IMR-90 (cell line): Measurements from ENCODE around the gene CTDP1. TPM values are rescaled to one million over a fixed set of nuclear protein-coding genes. Genes with fewer than 3 reads are reported as not detected.

Experiments used
- ATAC-seq: fragments of 200-7000 bp; cut with Tn5 transposase; 2 replicates; pipeline ENCODE4 v1.9.1; 2020; ENCODE audit warnings: low read depth, mild to moderate bottlenecking, moderate library complexity
- BruUV-seq: library from RNA; stranded (reverse); fragments of 400-500 nt; replicated peaks from 2 replicates; lab custom pipeline; 2021; lab: Mats Ljungman, UMichigan
- CTCF ChIA-PET: fragments of 300-600 bp; formaldehyde crosslinking; extraction: SDS; loops from one replicate; lab custom pipeline; 2021; ENCODE audit warnings: antibody characterized with exemption; lab: Yijun Ruan, JAX
- POLR2A ChIA-PET: fragments of 300-600 bp; sonication (Branson Sonifier 250); formaldehyde crosslinking; loops from one replicate; lab custom pipeline; 2022; ENCODE audit warnings: antibody characterized with exemption; ENCODE audit not compliant: unreplicated experiment; lab: Charles Lee
- DNase-seq: peaks from one replicate; pipeline ENCODE4 v3.0.0; 2013
- H2AFZ ChIP-seq: replicated peaks from 2 replicates; pipeline ENCODE3; 2013; ENCODE audit warnings: low read length, mild to moderate bottlenecking; ENCODE audit not compliant: poor library complexity
- H2AK5ac ChIP-seq: 2 replicates; pipeline ENCODE4 v1.6.1; 2013; ENCODE audit warnings: low read depth, low read length, inconsistent platforms
- H2AK9ac ChIP-seq: replicated peaks from 2 replicates; pipeline ENCODE3; 2013; ENCODE audit warnings: mild to moderate bottlenecking, low read depth, low read length, moderate library complexity; ENCODE audit not compliant: poor library complexity
- H2BK120ac ChIP-seq: 2 replicates; pipeline ENCODE4 v1.6.1; 2013; ENCODE audit warnings: low read depth, low read length, inconsistent platforms
- H2BK15ac ChIP-seq: 3 replicates; pipeline ENCODE4 v1.6.1; 2013; ENCODE audit warnings: low read depth, low read length, inconsistent platforms
- H2BK20ac ChIP-seq: 2 replicates; pipeline ENCODE4 v1.6.1; 2013; ENCODE audit warnings: low read depth, mild to moderate bottlenecking, inconsistent platforms, low read length, moderate library complexity
- H2BK5ac ChIP-seq: 2 replicates; pipeline ENCODE4 v1.6.1; 2013; ENCODE audit warnings: mild to moderate bottlenecking, low read depth, low read length, inconsistent platforms; ENCODE audit not compliant: poor library complexity, severe bottlenecking
- H3K14ac ChIP-seq: replicated peaks from 2 replicates; pipeline ENCODE4 v1.6.1; 2013; ENCODE audit warnings: low read depth, low read length, inconsistent platforms
- H3K18ac ChIP-seq: 2 replicates; pipeline ENCODE4 v1.6.1; 2013; ENCODE audit warnings: low read depth, low read length, control low read depth
- H3K23ac ChIP-seq: 2 replicates; pipeline ENCODE4 v1.6.1; 2013; ENCODE audit warnings: low read depth, low read length, inconsistent platforms
- H3K27ac ChIP-seq: 2 replicates; pipeline ENCODE4 v1.5.1; 2013; ENCODE audit warnings: mild to moderate bottlenecking, control low read depth, low read length; ENCODE audit not compliant: insufficient read depth
- H3K27me3 ChIP-seq: 2 replicates; pipeline ENCODE4 v1.6.1; 2013; ENCODE audit warnings: low read length; ENCODE audit not compliant: control insufficient read depth, insufficient read depth
- H3K36me3 ChIP-seq: 2 replicates; pipeline ENCODE4 v1.6.1; 2013; ENCODE audit warnings: low read length, mixed read lengths; ENCODE audit not compliant: control insufficient read depth, insufficient read depth
- H3K4ac ChIP-seq: 2 replicates; pipeline ENCODE4 v1.6.1; 2013; ENCODE audit warnings: low read depth, low read length, inconsistent platforms
- H3K4me1 ChIP-seq: 2 replicates; pipeline ENCODE4 v1.6.1; 2013; ENCODE audit warnings: low read length, mixed read lengths; ENCODE audit not compliant: control insufficient read depth, insufficient read depth
- H3K4me2 ChIP-seq: 2 replicates; pipeline ENCODE4 v1.6.1; 2013; ENCODE audit warnings: low read depth, mild to moderate bottlenecking, control low read depth, low read length, moderate library complexity
- H3K4me3 ChIP-seq: 2 replicates; pipeline ENCODE4 v1.5.1; 2013; ENCODE audit warnings: low read depth, mild to moderate bottlenecking, control low read depth, low read length, moderate library complexity; ENCODE audit not compliant: insufficient read depth
- H3K56ac ChIP-seq: 2 replicates; pipeline ENCODE4 v1.6.1; 2013; ENCODE audit warnings: low read length, inconsistent platforms; ENCODE audit not compliant: insufficient read depth; ENCODE audit errors: extremely low read depth
- H3K79me1 ChIP-seq, 2 experiments: 2 replicates each; pipeline ENCODE4 v1.6.1; 2013; ENCODE audit warnings: low read length in 2 of 2, inconsistent platforms in 1 of 2, low read depth in 1 of 2
- H3K9ac ChIP-seq: 2 replicates; pipeline ENCODE4 v1.6.1; 2013; ENCODE audit warnings: low read depth, low read length, control low read depth
- H3K9me1 ChIP-seq: 2 replicates; pipeline ENCODE4 v1.6.1; 2013; ENCODE audit warnings: low read length, inconsistent platforms; ENCODE audit not compliant: insufficient read depth
- H3K9me3 ChIP-seq: 2 replicates; pipeline ENCODE4 v1.6.1; 2013; ENCODE audit warnings: low read length; ENCODE audit not compliant: control insufficient read depth, insufficient read depth
- H4K20me1 ChIP-seq: 2 replicates; pipeline ENCODE4 v1.6.1; 2013; ENCODE audit warnings: low read length, inconsistent platforms; ENCODE audit not compliant: insufficient read depth
- H4K5ac ChIP-seq: 2 replicates; pipeline ENCODE4 v1.6.1; 2013; ENCODE audit warnings: mild to moderate bottlenecking, low read depth, low read length, control low read depth
- H4K8ac ChIP-seq, 2 experiments: 2 replicates each; pipeline ENCODE4 v1.6.1; 2013; ENCODE audit warnings: low read depth in 2 of 2, low read length in 2 of 2, control low read depth in 1 of 2, inconsistent platforms in 1 of 2
- H4K91ac ChIP-seq: 2 replicates; pipeline ENCODE4 v1.6.1; 2013; ENCODE audit warnings: low read depth, low read length, inconsistent platforms; ENCODE audit not compliant: insufficient read depth
- BHLHE40 ChIP-seq: fragments of 150-350 bp; IDR thresholded peaks from 2 replicates; pipeline ENCODE4 v1.6.1; 2016; ENCODE audit warnings: mild to moderate bottlenecking, low read depth, low read length
- CEBPB ChIP-seq: IDR thresholded peaks from 2 replicates; pipeline ENCODE4 v1.6.1; 2012; ENCODE audit warnings: low read depth, low read length, improper control_type of control experiment
- CHD1 ChIP-seq: IDR thresholded peaks from 2 replicates; pipeline ENCODE4 v1.6.1; 2012; ENCODE audit warnings: low read depth, low read length, improper control_type of control experiment
- FOS ChIP-seq: fragments of 150-350 bp; IDR thresholded peaks from 2 replicates; pipeline ENCODE4 v1.6.1; 2016; ENCODE audit warnings: low read depth, low read length
- MAFK ChIP-seq: IDR thresholded peaks from 2 replicates; pipeline ENCODE4 v1.6.1; 2012; ENCODE audit warnings: low read depth, low read length, improper control_type of control experiment
- MAZ ChIP-seq: IDR thresholded peaks from 2 replicates; pipeline ENCODE4 v1.6.1; 2012; ENCODE audit warnings: low read depth, mild to moderate bottlenecking, low read length, improper control_type of control experiment, moderate library complexity, borderline replicate concordance
- MXI1 ChIP-seq: IDR thresholded peaks from 2 replicates; pipeline ENCODE4 v1.6.1; 2012; ENCODE audit warnings: low read depth, mild to moderate bottlenecking, low read length, moderate library complexity, borderline replicate concordance
- NFE2L2 ChIP-seq: fragments of 150-350 bp; IDR thresholded peaks from 2 replicates; pipeline ENCODE4 v1.6.1; 2016; ENCODE audit warnings: low read depth, mild to moderate bottlenecking, low read length
- POLR2A ChIP-seq: IDR thresholded peaks from 2 replicates; pipeline ENCODE4 v1.6.1; 2012; ENCODE audit warnings: mild to moderate bottlenecking, low read depth, low read length
- RAD21 ChIP-seq: IDR thresholded peaks from 2 replicates; pipeline ENCODE4 v1.6.1; 2012; ENCODE audit warnings: low read length, improper control_type of control experiment
- RCOR1 ChIP-seq: IDR thresholded peaks from 2 replicates; pipeline ENCODE4 v1.6.1; 2012; ENCODE audit warnings: mild to moderate bottlenecking, low read length, improper control_type of control experiment; ENCODE audit not compliant: insufficient replicate concordance
- RFX5 ChIP-seq: IDR thresholded peaks from 2 replicates; pipeline ENCODE4 v1.8.0; 2012; ENCODE audit warnings: low read depth, mild to moderate bottlenecking, low read length, moderate library complexity
- SMC3 ChIP-seq: fragments of 150-350 bp; IDR thresholded peaks from 2 replicates; pipeline ENCODE4 v1.6.1; 2016; ENCODE audit warnings: low read depth, mild to moderate bottlenecking, antibody characterized with exemption, low read length, moderate library complexity
- WGBS, 2 experiments: methylation state at CpG; one replicate each; pipeline versions ENCODE4 v1.1.5 to v1.1.7; 2013; ENCODE audit warnings: missing lambda C conversion rate in 2 of 2; ENCODE audit not compliant: insufficient read length in 1 of 2; ENCODE audit errors: extremely low coverage in 2 of 2; 5-methylcytosine and 5-hydroxymethylcytosine counted together
- dilution Hi-C: fragments of 300-500 bp; cut with HindIII; formaldehyde crosslinking; loops from one replicate; pipeline ENCODE4 v1.14.3; 2018; ENCODE audit warnings: low sequenced_read_pairs; ENCODE audit not compliant: unreplicated experiment
- in situ Hi-C: fragments of 300-500 bp; cut with MboI; formaldehyde crosslinking; loops from 3 replicates; pipeline ENCODE4 v1.14.3; 2019; ENCODE audit warnings: low sequenced_read_pairs, inconsistent platforms, mixed read lengths
- intact Hi-C: fragments of 100-400 bp; cut with micrococcal nuclease; formaldehyde crosslinking; loops from 2 replicates; pipeline ENCODE4 v1.10.0; 2022
- polyA plus RNA-seq, 3 experiments: library from polyadenylated mRNA; depleted of rRNA; stranded (reverse); fragments of >200 nt; gene quantifications; 2 replicates each; pipeline ENCODE4 v1.2.3, GENCODE V29; 2012; ENCODE audit warnings: low replicate concordance in 1 of 3
- total RNA-seq: library from RNA; depleted of rRNA; stranded (reverse); fragments of >200 nt; gene quantifications from 2 replicates; pipeline ENCODE4 v1.2.3, GENCODE V29; 2012
- TF ChIP-seq, protein P1 (sequence below): fragments of 150-350 bp; IDR thresholded peaks from 2 replicates; pipeline ENCODE4 v1.6.1; 2016; ENCODE audit warnings: low read depth, mild to moderate bottlenecking, low read length, moderate library complexity, borderline replicate concordance
- TF ChIP-seq, protein P2 (sequence below): conservative IDR thresholded peaks from 2 replicates; pipeline ENCODE4 v1.5.1; 2012; ENCODE audit warnings: mild to moderate bottlenecking, low read depth, low read length, improper control_type of control experiment
- TF ChIP-seq, protein P3 (sequence below): fragments of 150-350 bp; IDR thresholded peaks from 2 replicates; pipeline ENCODE4 v1.6.1; 2017; ENCODE audit warnings: mild to moderate bottlenecking, antibody characterized with exemption, low read length, low read depth

CTDP1 gene
- total and polyA plus RNA-seq, 2 of the 4 experiments (the other 2 are of a cell fraction): 13.4 to 17.6 TPM

DNA sequence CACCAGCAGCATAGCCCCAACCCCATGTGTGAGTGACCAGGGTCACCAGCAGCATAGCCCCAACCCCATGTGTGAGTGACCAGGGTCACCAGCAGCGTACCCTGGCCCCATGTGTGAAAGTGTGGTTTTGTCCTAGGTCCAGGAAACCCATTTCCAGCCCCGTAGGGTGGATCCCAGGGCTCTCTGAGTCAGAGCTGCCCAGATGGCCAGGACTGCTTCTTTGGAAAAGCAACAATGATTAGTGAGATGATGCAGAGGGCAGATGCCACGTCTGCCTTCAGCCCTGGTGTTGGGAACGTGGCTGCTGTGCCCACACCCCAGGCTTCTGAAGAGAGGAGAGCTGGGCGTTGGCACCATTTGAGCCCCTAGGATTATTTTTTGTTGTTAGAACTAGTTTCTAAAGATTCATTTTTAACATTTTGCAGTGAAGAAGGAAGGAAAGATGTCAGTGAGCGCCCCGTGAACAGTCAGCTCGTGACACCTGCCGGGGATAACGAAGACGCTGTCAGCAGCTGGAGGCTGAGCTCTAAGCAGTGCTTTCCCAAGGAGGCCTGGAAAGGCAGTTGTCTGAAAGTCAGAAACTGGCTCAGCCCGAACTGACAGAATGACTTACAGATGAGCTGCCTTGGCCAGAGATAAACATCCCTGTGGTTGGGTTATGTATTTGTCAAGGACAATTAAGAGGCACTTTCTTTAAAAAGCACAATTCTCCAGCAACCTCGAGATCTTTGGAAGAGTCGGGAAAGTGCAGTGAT is 86.1 kb downstream of the CTDP1 start:
- TF ChIP-seq NFE2L2 (no peak), POLR2A (no peak), CEBPB (no peak), MXI1 (no peak), FOS (no peak), RFX5 (no peak), MAZ (no peak), RAD21 (no peak), MAFK (no peak), SMC3 (no peak), CHD1 (no peak), RCOR1 (no peak), BHLHE40 (no peak)
- TF ChIP-seq, protein P1, sequence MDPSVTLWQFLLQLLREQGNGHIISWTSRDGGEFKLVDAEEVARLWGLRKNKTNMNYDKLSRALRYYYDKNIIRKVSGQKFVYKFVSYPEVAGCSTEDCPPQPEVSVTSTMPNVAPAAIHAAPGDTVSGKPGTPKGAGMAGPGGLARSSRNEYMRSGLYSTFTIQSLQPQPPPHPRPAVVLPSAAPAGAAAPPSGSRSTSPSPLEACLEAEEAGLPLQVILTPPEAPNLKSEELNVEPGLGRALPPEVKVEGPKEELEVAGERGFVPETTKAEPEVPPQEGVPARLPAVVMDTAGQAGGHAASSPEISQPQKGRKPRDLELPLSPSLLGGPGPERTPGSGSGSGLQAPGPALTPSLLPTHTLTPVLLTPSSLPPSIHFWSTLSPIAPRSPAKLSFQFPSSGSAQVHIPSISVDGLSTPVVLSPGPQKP: no peak
- TF ChIP-seq, protein P2, sequence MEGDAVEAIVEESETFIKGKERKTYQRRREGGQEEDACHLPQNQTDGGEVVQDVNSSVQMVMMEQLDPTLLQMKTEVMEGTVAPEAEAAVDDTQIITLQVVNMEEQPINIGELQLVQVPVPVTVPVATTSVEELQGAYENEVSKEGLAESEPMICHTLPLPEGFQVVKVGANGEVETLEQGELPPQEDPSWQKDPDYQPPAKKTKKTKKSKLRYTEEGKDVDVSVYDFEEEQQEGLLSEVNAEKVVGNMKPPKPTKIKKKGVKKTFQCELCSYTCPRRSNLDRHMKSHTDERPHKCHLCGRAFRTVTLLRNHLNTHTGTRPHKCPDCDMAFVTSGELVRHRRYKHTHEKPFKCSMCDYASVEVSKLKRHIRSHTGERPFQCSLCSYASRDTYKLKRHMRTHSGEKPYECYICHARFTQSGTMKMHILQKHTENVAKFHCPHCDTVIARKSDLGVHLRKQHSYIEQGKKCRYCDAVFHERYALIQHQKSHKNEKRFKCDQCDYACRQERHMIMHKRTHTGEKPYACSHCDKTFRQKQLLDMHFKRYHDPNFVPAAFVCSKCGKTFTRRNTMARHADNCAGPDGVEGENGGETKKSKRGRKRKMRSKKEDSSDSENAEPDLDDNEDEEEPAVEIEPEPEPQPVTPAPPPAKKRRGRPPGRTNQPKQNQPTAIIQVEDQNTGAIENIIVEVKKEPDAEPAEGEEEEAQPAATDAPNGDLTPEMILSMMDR: no peak
- TF ChIP-seq, protein P3, sequence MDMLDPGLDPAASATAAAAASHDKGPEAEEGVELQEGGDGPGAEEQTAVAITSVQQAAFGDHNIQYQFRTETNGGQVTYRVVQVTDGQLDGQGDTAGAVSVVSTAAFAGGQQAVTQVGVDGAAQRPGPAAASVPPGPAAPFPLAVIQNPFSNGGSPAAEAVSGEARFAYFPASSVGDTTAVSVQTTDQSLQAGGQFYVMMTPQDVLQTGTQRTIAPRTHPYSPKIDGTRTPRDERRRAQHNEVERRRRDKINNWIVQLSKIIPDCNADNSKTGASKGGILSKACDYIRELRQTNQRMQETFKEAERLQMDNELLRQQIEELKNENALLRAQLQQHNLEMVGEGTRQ: no peak
- Histone ChIP-seq H4K20me1 (no peaks in the 10 kb centered on the region), H4K5ac (no peak overlapping the region), H3K4me1 (peaks cover 3% of the 10 kb centered on the region; the same call in 1 of the 2 replicates), H3K23ac (no peak overlapping the region), H3K36me3 (no peaks in the 10 kb centered on the region), H3K4me3 (no peak overlapping the region), H3K79me1 (no peaks in the 10 kb centered on the region), H3K56ac (no peak overlapping the region), H3K27ac (no peak overlapping the region), H3K18ac (no peak overlapping the region), H4K91ac (no peak overlapping the region), H2BK15ac (no peak overlapping the region), H2BK120ac (no peak overlapping the region), H3K9ac (no peak overlapping the region), H3K9me1 (no peaks in the 10 kb centered on the region), H3K9me3 (peaks cover 23% of the 10 kb centered on the region), H2BK20ac (no peak overlapping the region), H2BK5ac (no peak overlapping the region), H3K14ac (no peak overlapping the region), H3K27me3 (peaks cover 6% of the 10 kb centered on the region; the same call in 1 of the 2 replicates), H3K4ac (no peak overlapping the region), H3K4me2 (no peak overlapping the region), H2AK9ac (no peak overlapping the region), H2AK5ac (no peak overlapping the region), H2AFZ (no peak overlapping the region), H4K8ac (no peak overlapping the region)
- in situ Hi-C loops (no loop called here), intact Hi-C loops (no loop called here), dilution Hi-C loops (no loop called here)
- DNase-seq (peak; percentile 44), ATAC-seq (peak; percentile 72)
- 58% methylated on average over 11 of the region's 14 CpGs; no CpG with 5 or more reads in 1 of the 2 experiments for WGBS, 2 experiments
- POLR2A ChIA-PET: no interaction called here
- no TSS peak for BruUV-seq
- CTCF ChIA-PET: no interaction called here
